Mesenchymal stem cell (in vitro differentiated cells and primary cell): Measurements from ENCODE around the gene MSTO1. TPM values are rescaled to one million over a fixed set of nuclear protein-coding genes. Genes with fewer than 3 reads are reported as not detected.
A peak's percentile ranks its signal among the peaks of the same experiment; 100 is the strongest.
"Not testable (repeated sequence)": the region's sequence is repeated elsewhere in the genome, so short reads cannot be mapped to it uniquely, and the experiment has no call there.

Experiments used
- DNase-seq: peaks from one replicate; pipeline ENCODE4 v3.0.0-alpha.2; 2013
- H2AFZ ChIP-seq: one replicate; pipeline ENCODE4 v1.6.1; 2013; ENCODE audit warnings: low read depth, mild to moderate bottlenecking, control low read depth, inconsistent platforms, low read length, moderate library complexity
- H2AK5ac ChIP-seq: 2 replicates; pipeline ENCODE4 v1.6.1; 2013; ENCODE audit warnings: low read length, moderate library complexity, mild to moderate bottlenecking, inconsistent platforms; ENCODE audit not compliant: severe bottlenecking
- H2BK120ac ChIP-seq: one replicate; pipeline ENCODE4 v1.6.1; 2013; ENCODE audit warnings: low read depth, mild to moderate bottlenecking, inconsistent platforms, low read length, moderate library complexity
- H2BK12ac ChIP-seq, 2 experiments: one replicate each; pipeline ENCODE4 v1.6.1; 2013; ENCODE audit warnings: inconsistent platforms in 2 of 2, low read length in 2 of 2, mild to moderate bottlenecking in 2 of 2, moderate library complexity in 2 of 2, control low read depth in 1 of 2
- H2BK15ac ChIP-seq: one replicate; pipeline ENCODE4 v1.6.1; 2013; ENCODE audit warnings: mild to moderate bottlenecking, low read depth, inconsistent platforms; ENCODE audit not compliant: poor library complexity, severe bottlenecking
- H2BK5ac ChIP-seq: 2 replicates; pipeline ENCODE4 v1.6.1; 2013; ENCODE audit warnings: low read depth, mild to moderate bottlenecking, low read length, control low read depth, inconsistent platforms; ENCODE audit not compliant: poor library complexity, severe bottlenecking
- H3K14ac ChIP-seq, 2 experiments: one replicate each; pipeline ENCODE4 v1.6.1; 2013; ENCODE audit warnings: inconsistent platforms in 2 of 2, low read length in 2 of 2, control low read depth in 1 of 2, mild to moderate bottlenecking in 1 of 2, moderate library complexity in 1 of 2
- H3K18ac ChIP-seq, 2 experiments: one replicate each; pipeline ENCODE4 v1.6.1; 2013; ENCODE audit warnings: inconsistent platforms in 2 of 2, low read length in 2 of 2, control low read depth in 1 of 2, low read depth in 1 of 2, mild to moderate bottlenecking in 1 of 2
- H3K23ac ChIP-seq, 2 experiments: one replicate each; pipeline ENCODE4 v1.6.1; 2013; ENCODE audit warnings: inconsistent platforms in 2 of 2, low read length in 2 of 2, mild to moderate bottlenecking in 2 of 2, moderate library complexity in 2 of 2, control low read depth in 1 of 2
- H3K27ac ChIP-seq: 2 replicates; pipeline ENCODE4 v1.5.1; 2013; ENCODE audit warnings: mild to moderate bottlenecking, moderate library complexity, low read length, control low read depth, inconsistent platforms; ENCODE audit not compliant: poor library complexity, severe bottlenecking
- H3K27me3 ChIP-seq, 2 experiments: 2 replicates each; pipeline versions ENCODE4 v1.6.1 to v1.7.0; 2013; ENCODE audit warnings: low read length in 2 of 2, mild to moderate bottlenecking in 2 of 2, moderate library complexity in 2 of 2, control low read depth in 1 of 2, inconsistent platforms in 1 of 2; ENCODE audit not compliant: control insufficient read depth in 1 of 2, insufficient read depth in 1 of 2
- H3K36me3 ChIP-seq, 2 experiments: 2 replicates each; pipeline versions ENCODE4 v1.6.1 to v1.7.0; 2013; ENCODE audit warnings: low read length in 2 of 2, control low read depth in 1 of 2, inconsistent platforms in 1 of 2, low read depth in 1 of 2, mild to moderate bottlenecking in 1 of 2; ENCODE audit not compliant: insufficient read depth in 2 of 2, control insufficient read depth in 1 of 2
- H3K4ac ChIP-seq, 2 experiments: one replicate each; pipeline ENCODE4 v1.6.1; 2013; ENCODE audit warnings: inconsistent platforms in 2 of 2, low read length in 2 of 2, mild to moderate bottlenecking in 2 of 2, moderate library complexity in 2 of 2, control low read depth in 1 of 2, low read depth in 1 of 2
- H3K4me1 ChIP-seq: 2 replicates; pipeline ENCODE4 v1.6.1; 2013; ENCODE audit warnings: low read depth, low read length, control low read depth; ENCODE audit not compliant: control insufficient read depth, insufficient read depth
- H3K4me2 ChIP-seq: 2 replicates; pipeline ENCODE4 v1.6.1; 2013; ENCODE audit warnings: low read length, mild to moderate bottlenecking, inconsistent platforms; ENCODE audit not compliant: poor library complexity, severe bottlenecking
- H3K4me3 ChIP-seq, 2 experiments: 2 replicates each; pipeline versions ENCODE4 v1.5.1 to v1.7.0; 2013; ENCODE audit warnings: low read length in 2 of 2, mild to moderate bottlenecking in 2 of 2, control low read depth in 1 of 2, low read depth in 1 of 2; ENCODE audit not compliant: insufficient read depth in 1 of 2
- H3K79me1 ChIP-seq: replicated peaks from 2 replicates; pipeline ENCODE4 v1.6.1; 2013; ENCODE audit warnings: mild to moderate bottlenecking, control low read depth, low read length, inconsistent platforms; ENCODE audit not compliant: poor library complexity, severe bottlenecking
- H3K9ac ChIP-seq: 2 replicates; pipeline ENCODE4 v1.7.0; 2013; ENCODE audit warnings: mild to moderate bottlenecking, low read length, moderate library complexity
- H3K9me3 ChIP-seq: 2 replicates; pipeline ENCODE4 v1.7.0; 2013; ENCODE audit warnings: mild to moderate bottlenecking, low read length; ENCODE audit not compliant: control insufficient read depth
- H4K8ac ChIP-seq: one replicate; pipeline ENCODE4 v1.6.1; 2013; ENCODE audit warnings: inconsistent platforms, mild to moderate bottlenecking, low read length, moderate library complexity
- H4K91ac ChIP-seq: one replicate; pipeline ENCODE4 v1.6.1; 2013; ENCODE audit warnings: mild to moderate bottlenecking, low read length, inconsistent platforms
- WGBS: methylation state at CpG from one replicate; pipeline ENCODE4 v1.1.7; 2013; ENCODE audit warnings: mixed read lengths; 5-methylcytosine and 5-hydroxymethylcytosine counted together
- polyA plus RNA-seq, 2 experiments: library from polyadenylated mRNA; stranded (reverse); fragments of 200-250 nt; gene quantifications; one replicate each; pipeline ENCODE4 v1.2.3, GENCODE V29; 2013

The MSTO1 gene
- 18.6 TPM for polyA plus RNA-seq (2013, experiment 1 of 2)
- polyA plus RNA-seq (2013, experiment 2 of 2): 19.3 TPM

GRCh38 chr1:155609515-155610256 lies at the start of gene MSTO1:
MSTO1 (plus strand) TSS chr1:155610218; CDS start chr1:155610249, 31 bp downstream.
- peaks cover 7% of the 10 kb centered on the region for H3K79me1 ChIP-seq
- no peaks in the 10 kb centered on the region for H3K27me3 ChIP-seq
- no peak within 1 kb of the TSS for H4K91ac ChIP-seq
- H2AK5ac ChIP-seq: no peak within 1 kb of the TSS
- WGBS: 1% methylated on average over 17 of the region's 47 CpGs
- peaks cover 11 to 14% of the 10 kb centered on the region in 2 experiments for H3K36me3 ChIP-seq
- peak within 1 kb of the TSS; percentile 84 for H4K8ac ChIP-seq
- H3K27ac ChIP-seq: peak within 1 kb of the TSS; percentile 48
- H3K23ac ChIP-seq: no peak within 1 kb of the TSS
- H3K14ac ChIP-seq: no peak within 1 kb of the TSS
- H2BK15ac ChIP-seq: no peak within 1 kb of the TSS
- H3K18ac ChIP-seq: peak within 1 kb of the TSS; percentile 18 to 64
- H2BK5ac ChIP-seq: peak within 1 kb of the TSS; percentile 5
- H2BK120ac ChIP-seq: no peak within 1 kb of the TSS
- H3K9ac ChIP-seq: peak within 1 kb of the TSS; percentile 89
- peak within 1 kb of the TSS; percentile 59 to 85 for H3K4me3 ChIP-seq
- H2BK12ac ChIP-seq: no peak within 1 kb of the TSS
- peak; percentile 99 for DNase-seq
- H3K4me2 ChIP-seq: peak within 1 kb of the TSS; percentile 76
- no peaks in the 10 kb centered on the region for H3K4me1 ChIP-seq
- H3K4ac ChIP-seq: no peak within 1 kb of the TSS
- H2AFZ ChIP-seq: peak within 1 kb of the TSS; percentile 60
- H3K9me3 ChIP-seq: no peaks in the 10 kb centered on the region

- Histone ChIP-seq H2BK120ac (peak overlapping the region; percentile 85), H3K9ac (peak overlapping the region; percentile 100), H3K18ac (peak overlapping the region; percentile 99), H3K4ac (peak overlapping the region; percentile 91 to 97), H2BK12ac (peak overlapping the region; percentile 39 to 66), H2AFZ (peak overlapping the region; percentile 81), H4K8ac (peak overlapping the region; percentile 87), H3K4me3 (peak overlapping the region; percentile 87 to 90), H3K23ac (peak overlapping the region in 1 of 2 experiments; percentile 98), H4K91ac (peak overlapping the region; percentile 98), H2BK5ac (peak overlapping the region; percentile 96), H2BK15ac (peak overlapping the region; percentile 98), H3K14ac (peak overlapping the region in 1 of 2 experiments; percentile 76), H3K4me2 (peak overlapping the region; percentile 49), H3K27ac (peak overlapping the region; percentile 94)
- not testable (repeated sequence) for H3K79me1 ChIP-seq, H3K27me3 ChIP-seq, H3K36me3 ChIP-seq, H2AK5ac ChIP-seq, H3K4me1 ChIP-seq, H3K9me3 ChIP-seq
- peak; percentile 47 for DNase-seq
- under 1% methylated on average over 22 of the region's 56 CpGs for WGBS
Measured at GRCh38 chr1:155561779-155562580, 48.0 kb upstream of the MSTO1 start.

- peak within 1 kb of the TSS; percentile 99 for H2BK120ac ChIP-seq
- peak within 1 kb of the TSS; percentile 100 for H4K8ac ChIP-seq
- peak within 1 kb of the TSS; percentile 100 for H2BK5ac ChIP-seq
- H3K4me1 ChIP-seq: no peaks in the 10 kb centered on the region
- H2AFZ ChIP-seq: peak within 1 kb of the TSS; percentile 81
- DNase-seq: peak; percentile 96
- peak within 1 kb of the TSS; percentile 99 to 100 for H3K18ac ChIP-seq
- peak within 1 kb of the TSS; percentile 66 to 80 for H2BK12ac ChIP-seq
- H3K9me3 ChIP-seq: no peaks in the 10 kb centered on the region
- peak within 1 kb of the TSS; percentile 98 for H3K23ac ChIP-seq
- peak within 1 kb of the TSS; percentile 87 to 90 for H3K4me3 ChIP-seq
- H3K4ac ChIP-seq: peak within 1 kb of the TSS; percentile 97 to 99
- WGBS: under 1% methylated on average over 84 of the region's 87 CpGs
- peaks cover 5% of the 10 kb centered on the region for H3K79me1 ChIP-seq
- no peak within 1 kb of the TSS for H2AK5ac ChIP-seq
- H3K27me3 ChIP-seq: no peaks in the 10 kb centered on the region
- peak within 1 kb of the TSS; percentile 98 for H2BK15ac ChIP-seq
- H3K9ac ChIP-seq: peak within 1 kb of the TSS; percentile 100
- H3K36me3 ChIP-seq: peaks cover 0 to 4% of the 10 kb centered on the region in 2 experiments
- H3K14ac ChIP-seq: peak within 1 kb of the TSS in 1 of 2 experiments; percentile 97
- H4K91ac ChIP-seq: peak within 1 kb of the TSS; percentile 100
- peak within 1 kb of the TSS; percentile 98 for H3K27ac ChIP-seq
- peak within 1 kb of the TSS; percentile 53 for H3K4me2 ChIP-seq
Measured at GRCh38 chr1:155562581-155563376, 47.2 kb upstream of the MSTO1 start, which contains the start of gene ASH1L. ASH1L (minus strand) TSS chr1:155562803; CDS start chr1:155521519, 41,284 bp downstream.
